GF-D8 (cell line): Measurements from ENCODE around the gene DPM2.
A peak's percentile ranks its signal among the peaks of the same experiment; 100 is the strongest.

Experiments
- DNase-seq: peaks from one replicate; lab custom pipeline; 2025; lab: John Stamatoyannopoulos, UW

DPM2 gene

DNA sequence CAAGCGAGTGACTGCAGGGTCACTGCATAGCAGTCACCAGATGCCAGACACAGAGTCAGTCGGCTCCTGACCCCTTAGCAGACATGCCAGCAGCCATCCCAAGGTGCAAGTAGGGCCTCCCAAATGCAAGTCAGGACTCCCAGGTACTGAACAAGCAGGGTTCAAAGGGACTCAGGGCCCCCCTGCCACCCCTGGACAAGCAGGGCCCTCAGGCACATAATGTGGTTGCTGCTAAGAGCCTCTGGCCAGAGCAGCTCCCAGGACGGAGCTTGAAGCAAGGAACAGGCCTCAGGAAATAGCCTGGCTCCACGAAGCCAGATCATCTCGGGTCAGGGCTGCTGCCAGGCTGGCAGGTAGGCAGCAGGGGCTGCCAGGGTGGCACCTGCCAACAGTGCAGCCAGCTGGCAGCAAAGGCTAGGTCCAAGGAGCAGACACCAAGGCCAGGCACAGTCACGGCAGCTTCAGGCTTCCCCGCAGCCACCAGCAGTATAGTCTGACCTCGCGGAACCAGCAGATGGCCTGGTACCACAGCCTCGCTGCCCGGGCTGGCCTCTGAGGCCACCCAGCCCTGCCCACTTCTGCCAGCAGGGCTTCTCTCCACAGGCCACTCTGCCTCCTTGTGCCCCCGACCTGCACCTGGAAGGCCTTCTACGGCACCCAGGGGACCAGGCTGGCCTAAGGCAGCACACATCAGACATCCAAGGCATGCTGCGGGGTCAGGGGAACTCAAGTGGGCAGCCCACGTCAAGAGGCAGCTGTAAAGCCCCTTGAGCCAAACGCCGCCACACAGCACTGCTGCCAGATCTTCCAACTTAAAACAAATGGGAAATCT is 35.7 kb upstream of the DPM2 start:
- no peak for DNase-seq

DNA sequence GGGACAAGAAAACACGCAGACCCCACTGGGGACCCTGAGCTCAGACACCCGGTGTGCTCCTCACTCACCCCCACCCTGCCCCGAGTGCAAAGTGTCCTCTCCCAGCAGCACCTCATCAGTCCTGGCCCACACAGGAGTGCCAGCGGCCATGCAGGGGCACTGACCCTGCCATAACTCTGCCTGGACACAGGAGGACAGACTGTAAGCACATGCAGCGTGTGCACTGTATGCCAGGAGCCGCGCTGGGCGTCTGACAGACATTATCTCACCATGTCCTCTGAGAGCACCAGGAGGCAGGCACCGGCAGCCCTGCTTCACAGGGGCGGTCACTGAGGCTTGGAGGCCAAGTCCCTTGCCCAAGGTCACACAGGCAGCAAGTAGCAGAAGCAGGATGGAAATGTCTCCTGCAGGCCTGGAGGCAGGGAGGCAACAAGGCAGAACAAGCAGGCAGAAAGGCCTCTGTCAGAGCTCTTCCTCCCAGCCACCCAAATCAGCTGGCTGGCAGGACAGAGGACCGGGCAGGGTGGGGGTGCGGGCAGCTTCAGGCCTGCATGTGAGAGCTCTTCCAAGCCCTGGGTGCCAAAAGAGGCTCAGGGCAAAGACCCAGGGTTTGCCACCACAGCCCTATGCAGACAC is 34.7 kb upstream of the DPM2 start:
- DNase-seq, result no peak

DNA sequence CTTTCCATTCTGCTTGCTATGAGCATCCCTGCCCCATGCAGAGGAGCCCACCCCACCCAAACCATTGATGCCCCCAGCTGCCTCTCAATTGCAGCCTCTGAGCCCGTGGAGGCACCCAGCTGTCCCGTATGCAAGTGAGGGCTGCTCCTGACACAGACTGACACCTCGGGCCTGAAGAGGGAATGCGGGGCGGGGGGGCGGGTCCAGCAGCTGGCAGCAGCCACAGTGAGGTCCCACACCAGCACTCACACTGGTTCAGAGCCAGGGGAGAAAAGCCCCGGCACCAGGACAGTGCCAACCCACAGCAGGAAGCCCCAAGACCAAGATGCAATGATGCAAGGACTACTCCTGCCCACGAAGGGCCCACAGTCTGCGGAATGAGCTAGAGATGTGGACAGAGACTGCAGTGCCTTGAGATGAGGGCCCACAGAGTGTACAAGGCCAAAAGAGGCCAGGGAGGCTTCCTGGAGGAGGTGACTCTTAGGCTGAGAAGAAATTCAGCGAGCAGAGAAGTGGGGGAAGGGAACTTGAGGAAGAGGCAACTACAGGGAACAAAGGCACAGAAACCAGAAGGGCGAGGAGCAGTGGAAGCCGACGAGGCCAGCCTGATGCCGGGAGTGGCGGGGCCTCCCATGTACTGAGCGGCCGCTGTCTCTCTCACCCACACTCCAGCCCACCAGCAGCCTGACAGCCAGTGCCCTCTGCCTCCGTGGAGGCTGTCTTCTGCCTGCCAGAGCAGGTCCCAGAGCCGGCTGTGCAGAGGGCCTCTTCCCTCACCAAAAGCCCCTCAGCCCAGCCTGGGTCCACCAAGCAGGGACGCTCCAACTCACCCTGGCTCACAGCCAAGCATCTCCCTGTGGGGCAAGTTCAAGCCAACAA is 33.9 kb upstream of the DPM2 start:
- DNase-seq, result peak; percentile 49

DNA sequence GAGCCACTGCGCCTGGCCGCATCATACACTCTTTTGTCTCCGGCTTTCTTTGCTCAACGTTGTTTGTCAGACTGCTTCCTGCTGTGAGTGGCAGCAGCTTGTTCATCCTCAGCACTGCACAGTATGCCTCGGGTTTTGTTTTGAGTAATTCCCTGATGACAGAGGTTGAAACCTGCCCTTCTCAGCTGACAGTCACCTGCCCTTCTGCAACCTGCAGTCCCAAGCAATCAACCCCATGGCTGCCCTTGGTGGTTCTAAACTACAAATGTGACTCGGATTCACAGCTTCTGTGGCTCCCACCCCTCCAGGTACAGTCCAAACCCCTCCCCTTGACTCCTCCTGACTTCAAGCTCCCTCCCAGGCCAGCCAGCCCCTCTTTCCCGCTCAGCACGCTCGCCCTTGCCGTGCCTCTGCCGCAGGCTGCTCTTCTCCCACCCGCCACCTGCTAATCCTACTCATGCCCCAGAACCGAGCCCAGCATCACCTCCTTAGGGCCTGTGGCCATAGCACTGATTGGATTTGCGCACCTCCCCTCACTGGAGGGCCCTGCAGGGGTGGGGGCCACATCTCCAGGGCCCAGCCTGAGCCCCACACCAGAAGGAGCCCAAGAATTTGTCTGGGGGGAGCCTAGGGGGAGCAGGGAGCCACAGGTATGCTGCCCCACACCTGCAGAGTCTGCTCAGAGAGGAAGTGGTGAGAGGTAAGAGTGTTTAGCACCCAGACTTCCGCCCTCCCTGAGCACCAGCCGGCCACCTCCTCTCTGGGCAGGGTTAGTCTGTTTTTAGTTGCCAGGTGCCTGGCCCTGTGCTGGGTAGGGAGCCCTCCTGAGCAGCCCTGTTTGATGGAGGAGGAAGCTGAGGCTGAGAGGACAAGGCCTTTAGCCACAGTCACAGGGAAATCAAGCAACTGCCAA is 33.0 kb upstream of the DPM2 start:
- DNase-seq, result no peak

DNA sequence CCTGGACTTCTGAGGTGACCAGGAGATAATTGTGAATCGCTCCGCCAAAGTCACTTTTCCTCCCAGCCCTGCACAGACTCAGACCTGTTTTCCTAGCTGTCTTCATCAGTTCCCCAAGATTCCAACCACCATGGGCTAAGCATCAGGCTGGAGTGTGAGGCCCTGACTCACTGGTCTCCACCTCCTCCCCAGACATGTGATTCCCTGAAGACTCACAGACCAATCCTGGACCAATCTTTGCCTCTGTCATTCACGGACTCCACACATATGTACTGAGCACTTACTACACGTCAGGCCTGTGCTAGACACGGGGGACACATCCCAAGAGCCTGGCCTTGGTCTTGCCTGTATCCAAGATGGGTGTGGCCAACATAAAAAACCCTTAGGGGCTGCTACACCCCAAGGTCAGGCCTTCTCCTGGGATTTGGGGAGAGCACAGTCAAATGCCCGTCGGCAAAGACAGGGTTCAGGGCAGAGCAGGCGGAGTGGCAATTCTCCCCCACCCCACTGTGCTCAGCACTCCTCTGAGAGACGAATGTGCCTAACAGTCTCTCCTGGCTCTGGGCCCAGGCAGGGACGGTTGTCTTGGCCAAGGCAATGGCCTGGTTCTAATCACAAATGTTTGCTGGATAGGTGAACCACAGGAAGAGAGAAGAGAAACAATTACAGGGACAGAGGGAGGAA is 31.2 kb upstream of the DPM2 start:
- no peak for DNase-seq

DNA sequence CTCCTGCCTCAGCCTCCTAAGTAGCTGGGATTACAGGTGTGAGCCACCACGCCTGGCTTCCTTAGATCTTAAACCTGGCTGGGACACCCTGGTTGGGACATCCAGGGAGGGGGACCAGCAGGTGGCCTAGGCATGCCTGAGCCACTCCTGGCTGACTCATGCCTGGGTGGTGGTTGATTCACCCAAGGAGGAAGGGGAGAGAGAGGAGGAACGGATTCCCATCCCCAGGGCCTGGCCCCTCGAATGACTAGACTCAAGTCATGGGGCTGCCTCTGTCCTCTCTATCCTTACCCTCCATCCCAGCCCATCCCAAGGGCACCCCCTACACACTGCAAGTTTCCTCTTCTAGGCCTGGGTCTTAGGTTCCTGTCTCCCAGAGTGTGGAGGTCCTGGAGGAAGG is 30.4 kb upstream of the DPM2 start:
- no peak for DNase-seq

- no peak for DNase-seq
Observed at GRCh38 chr9:127967151-127967809, 29.6 kb upstream of the DPM2 start.

GRCh38 chr9:127966416-127967150 is 28.9 kb upstream of the DPM2 start:
- DNase-seq, result no peak

DNA sequence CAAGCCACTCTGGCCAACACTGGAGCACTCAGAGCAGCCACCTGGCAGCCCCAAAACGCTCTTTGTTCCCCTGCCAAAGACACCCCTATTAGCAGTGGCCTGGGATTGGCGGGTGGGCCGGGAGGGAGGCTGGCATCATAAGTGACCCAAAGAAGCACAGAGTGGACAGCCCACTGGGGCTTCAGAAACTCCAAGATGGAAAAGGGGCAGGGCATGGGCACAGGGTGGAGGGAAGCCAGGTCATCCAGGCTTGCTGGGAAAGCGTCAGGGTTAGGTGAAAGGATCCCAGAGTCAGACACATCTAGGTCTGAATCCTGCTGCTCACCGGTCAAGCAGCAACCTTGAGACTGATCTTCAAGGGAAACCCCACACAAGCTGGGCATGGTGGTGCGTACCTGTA is 28.3 kb upstream of the DPM2 start:
- no peak for DNase-seq

DNA sequence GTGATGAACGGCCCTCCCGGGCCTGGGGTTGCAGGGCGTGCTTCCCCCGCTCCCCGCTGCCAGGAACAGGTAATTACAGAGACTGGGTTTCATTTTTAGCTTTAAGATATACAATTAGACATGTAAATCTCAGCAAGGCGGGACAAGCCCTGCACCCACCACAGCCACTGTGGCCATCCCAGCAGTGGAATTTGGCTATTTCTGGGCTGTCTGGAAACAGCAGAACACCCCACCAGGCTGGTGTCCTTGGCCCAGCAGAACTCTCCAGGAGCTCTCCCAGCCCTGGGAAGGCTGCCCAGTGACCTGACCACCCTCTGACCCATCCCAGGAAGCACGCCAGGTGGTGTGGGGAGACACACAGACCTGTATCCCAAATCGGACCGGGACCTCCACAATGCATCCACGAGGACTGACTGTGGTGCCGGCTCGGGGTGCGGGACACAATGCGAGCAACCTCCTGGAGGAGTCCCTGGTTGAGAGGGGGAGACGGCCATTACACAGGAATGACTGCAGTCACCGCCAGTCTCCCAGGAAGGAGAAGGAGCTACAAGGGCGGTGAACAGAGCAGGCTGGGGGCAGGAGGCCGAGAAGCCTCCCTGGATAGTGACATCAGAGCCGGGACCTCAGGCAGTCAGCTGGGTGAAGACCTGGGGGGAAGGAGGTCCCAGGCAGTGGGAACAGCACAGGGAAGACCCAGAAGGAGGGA is 25.9 kb upstream of the DPM2 start:
- DNase-seq, result no peak

DNA sequence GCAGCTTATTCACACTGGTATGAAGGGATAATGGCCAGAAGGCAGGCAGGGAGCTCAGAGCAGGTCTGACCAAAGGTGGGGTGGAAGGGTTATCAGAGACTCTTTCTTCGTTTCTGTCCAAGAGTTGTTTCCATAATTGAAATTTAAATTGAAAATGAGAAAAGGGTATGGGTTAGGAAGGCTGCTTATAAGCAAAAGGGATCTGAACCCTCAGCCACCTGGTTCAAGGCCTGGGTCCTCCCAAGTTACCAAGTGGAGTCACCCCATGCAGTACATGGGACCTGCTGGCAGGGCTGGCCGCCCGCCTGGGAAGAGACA is 25.3 kb upstream of the DPM2 start:
- no peak for DNase-seq

GRCh38 chr9:127962278-127962677 is 24.6 kb upstream of the DPM2 start:
- no peak for DNase-seq

DNA sequence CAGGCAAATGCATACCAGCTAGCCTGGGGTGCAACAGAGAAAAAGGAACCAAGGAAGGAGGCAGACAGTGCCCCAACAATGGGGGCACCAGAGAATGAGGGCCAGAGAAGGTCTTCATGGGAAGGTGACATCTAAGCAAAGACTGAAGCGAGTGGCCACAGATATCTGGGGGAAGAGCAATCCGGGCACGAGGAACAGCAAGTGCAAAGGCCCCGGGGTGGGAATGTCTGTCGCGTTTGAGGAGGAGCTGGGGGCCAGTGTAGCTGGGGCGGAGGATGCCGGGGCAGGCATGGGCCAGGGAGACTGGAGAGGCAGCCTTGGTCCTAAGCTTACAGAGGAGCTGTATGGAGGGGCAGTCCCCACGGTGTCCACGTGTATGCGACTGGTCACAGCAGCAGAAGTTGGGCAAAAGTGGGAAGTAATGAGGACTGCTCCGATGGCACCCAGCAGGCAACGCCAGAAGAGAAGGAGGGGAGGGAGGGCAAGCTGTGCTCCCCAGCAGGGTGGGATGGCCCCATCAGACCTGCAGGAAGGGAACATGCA is 24.0 kb upstream of the DPM2 start:
- DNase-seq, result no peak

DNA sequence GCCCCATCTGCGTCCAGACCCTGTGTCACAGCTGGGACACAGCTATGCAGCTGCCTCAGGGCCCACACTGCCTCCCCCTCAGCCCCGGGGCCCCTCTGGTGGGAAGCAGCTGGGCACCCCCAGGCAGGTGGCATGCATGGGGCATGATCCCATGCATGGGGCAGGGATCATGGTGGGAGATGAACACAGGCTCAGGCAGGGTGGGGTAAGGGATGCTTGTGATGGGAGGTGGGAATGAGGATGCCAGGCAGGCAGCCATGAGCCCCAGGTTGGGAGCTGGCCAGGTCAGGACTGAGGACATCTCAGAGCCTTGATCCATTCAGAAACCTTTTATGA is 23.5 kb upstream of the DPM2 start:
- DNase-seq, result no peak

- no peak for DNase-seq
Observed at GRCh38 chr9:127960410-127961154, 22.9 kb upstream of the DPM2 start.

GRCh38 chr9:127959841-127960409 is 22.3 kb upstream of the DPM2 start:
- DNase-seq, result no peak

GRCh38 chr9:127959398-127959797 is 21.7 kb upstream of the DPM2 start:
- DNase-seq, result no peak

- no peak for DNase-seq
Observed at GRCh38 chr9:127958728-127959127, 21.1 kb upstream of the DPM2 start.
